ENCODE measurements around the gene JARID2.
A peak's percentile ranks its signal among the peaks of the same experiment; 100 is the strongest.

JARID2 gene

GRCh38 chr6:15247500-15248450, 1.9 kb downstream of the JARID2 start:
- DNase-seq (ENCODE audit: low read depth), result peak; percentile 87

DNA sequence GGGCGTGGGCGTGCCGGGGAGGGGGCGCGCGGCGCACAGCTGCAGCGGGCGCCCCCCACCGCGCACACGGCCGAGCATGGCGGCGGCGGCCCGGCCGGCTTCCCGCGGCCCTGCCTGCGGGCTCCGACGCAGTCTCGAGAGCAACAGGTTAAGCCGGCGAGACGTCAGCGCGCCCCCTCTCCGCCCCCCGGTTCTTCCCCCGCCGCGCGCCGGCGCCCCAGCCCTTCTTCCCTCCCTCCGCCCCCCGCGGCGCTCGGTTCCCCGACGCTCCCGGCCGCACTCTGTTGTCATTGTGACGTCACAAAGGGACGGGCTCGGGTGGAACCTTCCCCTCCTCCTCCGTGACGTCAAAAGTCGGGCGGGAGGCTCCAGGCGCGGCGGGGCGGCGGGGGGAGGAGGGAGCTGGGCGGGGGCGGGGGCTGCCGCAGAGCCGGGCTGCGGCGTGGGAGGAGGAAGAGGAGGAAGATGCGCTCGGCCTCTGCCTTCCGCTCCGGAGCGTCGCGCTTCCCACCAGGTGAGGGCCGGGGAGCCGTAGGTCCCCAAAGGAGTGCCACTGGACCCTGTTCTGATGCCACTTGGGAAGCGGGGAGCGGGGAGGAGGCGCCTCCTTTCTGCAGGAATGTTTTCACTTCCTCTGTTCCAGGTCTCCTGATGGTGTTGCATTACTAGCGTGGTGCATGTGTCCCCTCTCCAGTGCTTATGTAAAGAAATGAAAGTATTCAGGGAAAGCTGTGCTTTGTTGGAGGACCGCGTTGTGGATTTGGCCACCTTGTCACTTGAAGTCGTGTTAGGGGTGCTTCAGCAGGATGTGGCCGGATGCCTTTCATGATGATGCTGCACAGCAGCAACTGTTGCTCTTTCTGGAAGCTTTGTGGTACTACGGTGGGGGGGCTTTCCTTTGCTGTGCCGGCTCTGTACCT, 2.8 kb downstream of the JARID2 start:
- DNase-seq (ENCODE audit: low read depth), result peak; percentile 94

GRCh38 chr6:15249371-15250019, 3.6 kb downstream of the JARID2 start:
- DNase-seq (ENCODE audit: low read depth), result peak; percentile 21

GRCh38 chr6:15250187-15251168, 4.6 kb downstream of the JARID2 start:
- DNase-seq (ENCODE audit: low read depth), result no peak

- no peak for DNase-seq (ENCODE audit: low read depth)
These were observed 6.3 kb downstream of the JARID2 start for GRCh38 chr6:15252195-15252594.

DNA sequence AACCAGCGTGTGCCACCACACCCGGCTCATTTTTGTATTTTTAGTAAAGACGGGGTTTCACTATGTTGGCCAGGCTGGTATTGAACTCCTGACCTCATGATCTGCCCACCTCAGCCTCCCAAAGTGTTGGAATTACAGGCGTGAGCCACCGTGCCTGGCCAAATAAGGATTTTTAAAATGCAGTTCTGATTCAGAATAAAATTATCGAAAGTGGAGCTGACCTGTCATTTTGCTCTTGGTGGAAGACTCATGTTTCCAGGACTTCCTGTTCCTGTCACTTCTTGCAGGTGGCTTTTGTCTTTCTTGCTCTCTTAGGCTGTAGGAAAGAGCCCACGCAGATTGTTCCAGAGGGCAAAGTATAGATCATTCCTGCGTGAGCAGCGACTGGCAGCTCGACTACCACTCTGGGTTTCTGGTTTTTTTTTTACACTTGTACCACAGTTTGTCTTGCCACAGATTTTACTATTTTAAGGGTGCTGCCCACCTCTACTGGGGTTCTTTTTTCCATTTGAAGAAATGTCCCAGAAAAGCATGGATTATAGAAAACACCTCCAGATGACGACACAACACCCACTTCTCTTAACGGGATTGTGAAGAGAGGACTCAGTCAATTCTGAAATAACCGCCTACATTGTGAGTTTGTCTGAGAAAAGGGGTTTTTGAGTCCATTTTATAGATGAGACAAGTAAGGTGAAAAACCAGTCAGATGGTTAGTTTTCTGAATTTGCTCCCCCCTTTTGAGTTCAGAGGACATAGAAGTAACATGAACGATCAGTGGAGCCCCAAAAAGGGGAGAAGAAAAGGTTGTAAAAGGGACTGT, 7.5 kb downstream of the JARID2 start:
- DNase-seq (ENCODE audit: low read depth), result no peak

GRCh38 chr6:15254070-15254975, 8.5 kb downstream of the JARID2 start:
- DNase-seq (ENCODE audit: low read depth), result peak; percentile 28

DNA sequence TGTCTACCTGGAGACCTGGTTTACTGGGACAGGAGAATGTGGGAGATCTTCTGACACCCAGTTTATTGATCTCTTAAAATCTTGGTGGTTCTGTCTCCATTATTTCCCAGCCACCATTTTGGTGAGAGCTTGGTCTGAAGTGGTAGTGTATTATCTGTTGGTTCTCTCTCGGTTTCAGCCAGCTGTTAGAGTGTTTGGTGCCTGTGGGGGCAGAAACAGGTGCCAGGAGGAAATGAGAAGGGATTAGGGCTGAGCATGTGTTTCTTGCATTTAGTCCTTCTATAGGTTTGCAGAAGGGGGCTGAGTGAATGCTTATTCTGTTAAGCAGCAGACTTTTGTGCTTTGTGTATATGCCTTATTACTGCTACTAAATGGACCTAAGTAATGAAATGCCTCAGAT, 9.6 kb downstream of the JARID2 start:
- no peak for DNase-seq (ENCODE audit: low read depth)

DNA sequence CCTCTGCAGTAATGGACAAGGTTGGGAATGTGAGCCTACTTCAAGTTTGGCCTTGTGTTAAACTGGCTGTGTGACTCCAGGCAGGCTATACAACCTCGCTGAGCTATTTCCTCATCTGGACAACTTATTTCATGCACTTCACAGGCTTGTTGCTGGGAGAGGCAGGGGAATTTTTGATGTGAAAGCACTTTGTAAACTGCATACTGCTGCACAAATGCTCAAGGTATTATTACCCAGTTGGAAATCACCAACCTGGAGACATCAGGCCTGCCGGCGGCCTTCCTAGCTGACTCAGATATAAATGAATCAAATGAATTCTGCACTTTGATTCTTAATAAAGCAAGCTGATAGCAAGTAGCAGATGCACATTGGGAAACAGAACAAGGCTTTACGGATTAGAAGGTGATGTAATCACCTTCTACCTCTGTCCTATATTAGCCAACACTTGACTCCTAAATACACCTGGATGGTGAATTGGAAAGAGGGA, 10.1 kb downstream of the JARID2 start:
- DNase-seq (ENCODE audit: low read depth), result no peak

- DNase-seq (ENCODE audit: low read depth), result peak; percentile 55
These were observed 10.8 kb downstream of the JARID2 start for GRCh38 chr6:15256538-15257271.

GRCh38 chr6:15257357-15258132, 11.7 kb downstream of the JARID2 start:
- no peak for DNase-seq (ENCODE audit: low read depth)

DNA sequence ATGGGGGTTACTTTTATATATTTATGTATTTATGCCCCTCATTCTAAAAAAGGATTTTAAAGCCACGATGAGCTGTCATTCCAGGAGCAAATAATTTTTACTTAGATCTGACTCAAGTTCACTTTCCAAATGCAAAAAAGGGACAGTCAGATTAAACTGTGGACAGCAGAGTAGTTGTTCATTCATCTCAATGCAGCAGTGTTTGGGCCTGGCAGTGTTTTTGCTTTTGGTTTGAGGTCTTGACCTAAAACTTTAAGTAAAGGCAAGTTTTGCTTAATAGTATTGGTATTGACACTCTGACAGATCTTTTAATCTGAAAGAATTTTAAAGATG, 13.9 kb downstream of the JARID2 start:
- DNase-seq (ENCODE audit: low read depth), result no peak

GRCh38 chr6:15260099-15260821, 14.4 kb downstream of the JARID2 start:
- peak; percentile 82 for DNase-seq (ENCODE audit: low read depth)

GRCh38 chr6:15263780-15264374, 18.0 kb downstream of the JARID2 start:
- no peak for DNase-seq (ENCODE audit: low read depth)

DNA sequence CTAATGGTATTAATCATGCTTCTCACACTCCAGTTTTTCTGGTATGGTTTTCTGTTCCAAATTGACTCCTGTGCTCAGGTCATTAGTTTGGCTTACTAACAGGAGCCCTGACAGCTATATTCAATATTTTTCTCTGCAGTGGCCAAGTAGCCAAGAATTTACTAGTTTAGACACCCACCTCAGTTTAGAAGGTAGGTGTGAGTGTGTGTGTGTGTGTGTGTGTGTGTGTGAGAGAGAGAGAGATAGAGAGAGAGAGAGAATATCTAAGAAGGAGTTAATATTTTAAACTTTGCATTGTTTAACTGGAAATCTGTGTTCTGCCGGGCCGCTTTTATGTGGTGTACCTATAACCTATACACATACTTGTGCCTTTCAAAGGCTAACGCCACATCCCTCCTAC, 18.5 kb downstream of the JARID2 start:
- DNase-seq (ENCODE audit: low read depth), result no peak
